HEK293 (cell line): ENCODE data around the gene CCKAR.

Experiments
- MEIS1 ChIP-seq: sonication (generic); formaldehyde crosslinking; IDR thresholded peaks from 2 replicates; pipeline ENCODE4 v1.8.1; 2022; ENCODE audit warnings: missing genetic modification reagents, mild to moderate bottlenecking, borderline replicate concordance
- TCF7L2 ChIP-seq: IDR thresholded peaks from 2 replicates; pipeline ENCODE4 v1.6.1; 2011; ENCODE audit warnings: low read depth, mild to moderate bottlenecking, inconsistent platforms, low read length, moderate library complexity, borderline replicate concordance
- ZNF292 ChIP-seq: fragments of 450-650 bp; formaldehyde crosslinking; IDR thresholded peaks from 2 replicates; pipeline ENCODE4 v1.5.1; 2016; ENCODE audit warnings: low read depth, missing biosample characterization, missing genetic modification characterization, borderline replicate concordance
- ZNF510 ChIP-seq: fragments of 450-650 bp; formaldehyde crosslinking; IDR thresholded peaks from 2 replicates; pipeline ENCODE4 v1.5.1; 2018; ENCODE audit warnings: mild to moderate bottlenecking, missing genetic modification characterization, missing biosample characterization; ENCODE audit not compliant: insufficient replicate concordance
- ZNF777 ChIP-seq: fragments of 450-650 bp; formaldehyde crosslinking; IDR thresholded peaks from 2 replicates; pipeline ENCODE4 v1.5.1; 2017; ENCODE audit warnings: missing biosample characterization, missing genetic modification characterization, borderline replicate concordance
- TF ChIP-seq, protein P1 (sequence below): fragments of 450-650 bp; formaldehyde crosslinking; IDR thresholded peaks from 2 replicates; pipeline ENCODE4 v1.5.1; 2016; ENCODE audit warnings: missing biosample characterization, missing genetic modification characterization
- TF ChIP-seq, protein P2 (sequence below): fragments of 450-650 bp; formaldehyde crosslinking; optimal IDR thresholded peaks from 2 replicates; pipeline ENCODE3; 2016; ENCODE audit warnings: missing biosample characterization, mild to moderate bottlenecking, missing genetic modification characterization

DNA sequence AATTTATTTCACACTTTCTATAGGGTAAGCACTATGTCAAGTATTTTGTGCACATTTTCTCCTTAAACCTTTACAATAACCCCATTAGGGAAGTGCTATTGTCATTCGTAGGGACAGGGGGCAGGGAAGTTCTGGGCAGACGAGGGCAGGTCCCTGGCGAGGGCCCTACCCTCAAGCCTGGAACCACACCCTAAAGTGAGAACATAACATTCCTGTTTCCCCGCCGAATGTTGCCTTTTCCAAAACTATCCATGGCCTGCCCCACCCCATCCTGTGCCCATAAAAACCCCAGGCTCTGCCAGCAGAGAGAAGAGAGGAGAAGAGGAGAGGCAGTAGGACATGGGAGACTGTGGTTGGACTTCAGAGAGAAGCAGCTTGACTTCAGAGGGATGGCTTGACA, 39.8 kb upstream of the CCKAR start:
- TF ChIP-seq, protein P1, sequence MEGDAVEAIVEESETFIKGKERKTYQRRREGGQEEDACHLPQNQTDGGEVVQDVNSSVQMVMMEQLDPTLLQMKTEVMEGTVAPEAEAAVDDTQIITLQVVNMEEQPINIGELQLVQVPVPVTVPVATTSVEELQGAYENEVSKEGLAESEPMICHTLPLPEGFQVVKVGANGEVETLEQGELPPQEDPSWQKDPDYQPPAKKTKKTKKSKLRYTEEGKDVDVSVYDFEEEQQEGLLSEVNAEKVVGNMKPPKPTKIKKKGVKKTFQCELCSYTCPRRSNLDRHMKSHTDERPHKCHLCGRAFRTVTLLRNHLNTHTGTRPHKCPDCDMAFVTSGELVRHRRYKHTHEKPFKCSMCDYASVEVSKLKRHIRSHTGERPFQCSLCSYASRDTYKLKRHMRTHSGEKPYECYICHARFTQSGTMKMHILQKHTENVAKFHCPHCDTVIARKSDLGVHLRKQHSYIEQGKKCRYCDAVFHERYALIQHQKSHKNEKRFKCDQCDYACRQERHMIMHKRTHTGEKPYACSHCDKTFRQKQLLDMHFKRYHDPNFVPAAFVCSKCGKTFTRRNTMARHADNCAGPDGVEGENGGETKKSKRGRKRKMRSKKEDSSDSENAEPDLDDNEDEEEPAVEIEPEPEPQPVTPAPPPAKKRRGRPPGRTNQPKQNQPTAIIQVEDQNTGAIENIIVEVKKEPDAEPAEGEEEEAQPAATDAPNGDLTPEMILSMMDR (tag by site-specific recombination) = no peak
- TF ChIP-seq, protein P2, sequence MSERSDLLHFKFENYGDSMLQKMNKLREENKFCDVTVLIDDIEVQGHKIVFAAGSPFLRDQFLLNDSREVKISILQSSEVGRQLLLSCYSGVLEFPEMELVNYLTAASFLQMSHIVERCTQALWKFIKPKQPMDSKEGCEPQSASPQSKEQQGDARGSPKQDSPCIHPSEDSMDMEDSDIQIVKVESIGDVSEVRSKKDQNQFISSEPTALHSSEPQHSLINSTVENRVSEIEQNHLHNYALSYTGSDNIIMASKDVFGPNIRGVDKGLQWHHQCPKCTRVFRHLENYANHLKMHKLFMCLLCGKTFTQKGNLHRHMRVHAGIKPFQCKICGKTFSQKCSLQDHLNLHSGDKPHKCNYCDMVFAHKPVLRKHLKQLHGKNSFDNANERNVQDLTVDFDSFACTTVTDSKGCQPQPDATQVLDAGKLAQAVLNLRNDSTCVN (tag by site-specific recombination) = no peak
- no peak for TF ChIP-seq ZNF777
- TF ChIP-seq ZNF292 (tag by site-specific recombination) = no peak
- no peak for TF ChIP-seq TCF7L2
- TF ChIP-seq ZNF510 = no peak
- no peak for TF ChIP-seq MEIS1 (CRISPR knock-in tag)
